BE2C (cell line): ENCODE results near the gene GALR2.

Source experiments
- DNase-seq: peaks from one replicate; pipeline ENCODE4 v3.0.0-alpha.2; 2020
- H3K27me3 ChIP-seq: fragments of 250-450 bp; sonication (Bioruptor Pico); 2 replicates; pipeline ENCODE4 v1.5.1; 2020; ENCODE audit warnings: mild to moderate bottlenecking
- H3K36me3 ChIP-seq: fragments of 250-450 bp; sonication (Bioruptor Pico); 2 replicates; pipeline ENCODE4 v1.5.1; 2020; ENCODE audit warnings: mild to moderate bottlenecking
- H3K4me1 ChIP-seq: fragments of 250-450 bp; sonication (Bioruptor Pico); 2 replicates; pipeline ENCODE4 v1.5.1; 2020
- H3K4me3 ChIP-seq: 2 replicates; pipeline ENCODE4 v1.5.1; 2011; ENCODE audit warnings: low read depth, low read length
- H3K9me3 ChIP-seq: fragments of 250-450 bp; sonication (Bioruptor Pico); 2 replicates; pipeline ENCODE4 v1.5.1; 2020
- CTCF ChIP-seq: IDR thresholded peaks from 2 replicates; pipeline ENCODE4 v1.5.1; 2012; ENCODE audit warnings: mild to moderate bottlenecking, low read depth, low read length

Gene GALR2

GRCh38 chr17:76079535-76079955, 5.0 kb downstream of the GALR2 start:
- no peak for DNase-seq
- TF ChIP-seq CTCF: no peak
- H3K4me1 ChIP-seq: peaks cover 35% of the 10 kb centered on the region
- H3K36me3 ChIP-seq: no peaks in the 10 kb centered on the region; the same call in none of the 2 replicates
- H3K4me3 ChIP-seq: no peak overlapping the region
- H3K9me3 ChIP-seq: no peaks in the 10 kb centered on the region
- peaks cover 53% of the 10 kb centered on the region for H3K27me3 ChIP-seq

GRCh38 chr17:76079956-76080767, 5.6 kb downstream of the GALR2 start:
- Histone ChIP-seq H3K9me3 (no peaks in the 10 kb centered on the region), H3K4me3 (no peak overlapping the region), H3K27me3 (peaks cover 46% of the 10 kb centered on the region), H3K4me1 (peaks cover 35% of the 10 kb centered on the region), H3K36me3 (peaks cover 2% of the 10 kb centered on the region)
- peak; percentile 36 for TF ChIP-seq CTCF
- DNase-seq: no peak

- no peak for DNase-seq
- peaks cover 40% of the 10 kb centered on the region for H3K27me3 ChIP-seq
- H3K4me1 ChIP-seq: peaks cover 35% of the 10 kb centered on the region
- no peak for TF ChIP-seq CTCF
- peaks cover 9% of the 10 kb centered on the region for H3K36me3 ChIP-seq
- no peaks in the 10 kb centered on the region for H3K9me3 ChIP-seq
- no peak overlapping the region for H3K4me3 ChIP-seq
These were observed 6.2 kb downstream of the GALR2 start for GRCh38 chr17:76080768-76081287.

GRCh38 chr17:76081295-76082210, 7.0 kb downstream of the GALR2 start:
- DNase-seq: no peak
- TF ChIP-seq CTCF: no peak
- Histone ChIP-seq H3K4me3 (no peak overlapping the region), H3K36me3 (peaks cover 12% of the 10 kb centered on the region), H3K27me3 (peaks cover 32% of the 10 kb centered on the region), H3K4me1 (peaks cover 35% of the 10 kb centered on the region), H3K9me3 (no peaks in the 10 kb centered on the region)

- Histone ChIP-seq H3K4me3 (no peak overlapping the region), H3K9me3 (no peaks in the 10 kb centered on the region), H3K27me3 (peaks cover 22% of the 10 kb centered on the region), H3K36me3 (peaks cover 12% of the 10 kb centered on the region), H3K4me1 (peaks cover 31% of the 10 kb centered on the region)
- no peak for TF ChIP-seq CTCF
- DNase-seq: peak; percentile 84
These were observed 8.0 kb downstream of the GALR2 start for GRCh38 chr17:76082326-76083251.
